Pancreas (tissue), 10 donors: ENCODE results near the gene CDX1. TPM values are rescaled to one million over a fixed set of nuclear protein-coding genes. Genes with fewer than 3 reads are reported as not detected.

Experiments
- ATAC-seq, 4 donors: fragments of 200-7000 bp; cut with Tn5 transposase; one replicate each; pipeline versions ENCODE4 v1.8.0 to v1.9.1; 2020; ENCODE audit warnings: mild to moderate bottlenecking in 4 of 4, moderate library complexity in 4 of 4
- DNase-seq, 6 donors: peaks; one replicate each; pipeline ENCODE4 v3.0.0-alpha.2; 2020
- FAIRE-seq: peaks from 2 replicates; lab custom pipeline; 2012; peaks lifted over from hg19 to GRCh38; lab: Jason Lieb, UNC
- H3K27ac ChIP-seq, 4 donors: fragments of 200-600 bp; sonication (generic); 1 replicate in 3 of 4; 2 replicates in 1 of 4; pipeline versions ENCODE4 v1.5.0 to v1.8.0; 2020
- H3K27me3 ChIP-seq, 4 donors: fragments of 200-600 bp; one replicate each; pipeline ENCODE4 v1.8.0; 2021
- H3K36me3 ChIP-seq, 3 donors: fragments of 200-600 bp; sonication (generic) in 1 of 3; one replicate each; pipeline versions ENCODE4 v1.5.0 to v1.8.0; 2020 to 2021
- H3K4me1 ChIP-seq, 3 donors: fragments of 200-600 bp; one replicate each; pipeline ENCODE4 v1.8.0; 2021
- H3K4me3 ChIP-seq, 4 donors: fragments of 200-600 bp; sonication (generic) in 2 of 4; one replicate each; pipeline versions ENCODE4 v1.5.0 to v1.8.0; 2020 to 2021
- H3K9me3 ChIP-seq, 4 donors: fragments of 200-600 bp; one replicate each; pipeline ENCODE4 v1.8.0; 2021
- WGBS, 2 donors: extraction: QIAGEN DNeasy Blood & Tissue Kit; methylation state at CpG; one replicate each; pipeline ENCODE4 v1.1.7; 2013; 5-methylcytosine and 5-hydroxymethylcytosine counted together
- intact Hi-C, 3 donors: fragments of 100-400 bp; cut with DNase I; formaldehyde crosslinking; loops; one replicate each; pipeline versions ENCODE4 v1.11.1 to v1.14.2; 2022
- polyA plus RNA-seq, 2 donors: library from polyadenylated mRNA; stranded (reverse); fragments of 200-250 nt; gene quantifications; one replicate each; pipeline ENCODE4 v1.2.3, GENCODE V29; 2013
- total RNA-seq, 6 donors: library from RNA; stranded (reverse); fragmentation: NEBNext Ultra II Directional in 4 of 6; extraction: Animal tissue kit (Norgen Biotek cat#: 25700) in 4 of 6; gene quantifications; one replicate each; pipeline versions ENCODE4 v1.2.1 to v1.2.4, GENCODE V29; 2021 to 2023
- TF ChIP-seq, protein P1 (sequence below), 4 donors: fragments of 200-600 bp; sonication (generic) in 3 of 4; IDR thresholded peaks; one replicate each; pipeline versions ENCODE4 v1.5.0 to v1.8.0; 2021; ENCODE audit warnings: antibody characterized with exemption in 4 of 4
- donor health status: healthy with polysubstance abuse.
- donor health status: DM: no; HTN: no; CAD: no; lungs with moderate emphysema.
- donor health status: DM: no; HTN: no; CAD: no.
- donor health status: control.
- donor health status: control.
- donor health status: Bipolar disorder and iron deficiency.
- donor health status: DM: yes; HTN: yes; CAD: no.
- donor health status: DM: no; HTN: no; CAD: no.
- donor health status: DM: no; HTN: no; CAD: no.
- donor health status: DM: yes; HTN: yes; CAD: no.

CDX1 gene
- total and polyA plus RNA-seq, 8 donors, result 0.13 to 0.19 (median 0.16) TPM; not detected in 5

DNA sequence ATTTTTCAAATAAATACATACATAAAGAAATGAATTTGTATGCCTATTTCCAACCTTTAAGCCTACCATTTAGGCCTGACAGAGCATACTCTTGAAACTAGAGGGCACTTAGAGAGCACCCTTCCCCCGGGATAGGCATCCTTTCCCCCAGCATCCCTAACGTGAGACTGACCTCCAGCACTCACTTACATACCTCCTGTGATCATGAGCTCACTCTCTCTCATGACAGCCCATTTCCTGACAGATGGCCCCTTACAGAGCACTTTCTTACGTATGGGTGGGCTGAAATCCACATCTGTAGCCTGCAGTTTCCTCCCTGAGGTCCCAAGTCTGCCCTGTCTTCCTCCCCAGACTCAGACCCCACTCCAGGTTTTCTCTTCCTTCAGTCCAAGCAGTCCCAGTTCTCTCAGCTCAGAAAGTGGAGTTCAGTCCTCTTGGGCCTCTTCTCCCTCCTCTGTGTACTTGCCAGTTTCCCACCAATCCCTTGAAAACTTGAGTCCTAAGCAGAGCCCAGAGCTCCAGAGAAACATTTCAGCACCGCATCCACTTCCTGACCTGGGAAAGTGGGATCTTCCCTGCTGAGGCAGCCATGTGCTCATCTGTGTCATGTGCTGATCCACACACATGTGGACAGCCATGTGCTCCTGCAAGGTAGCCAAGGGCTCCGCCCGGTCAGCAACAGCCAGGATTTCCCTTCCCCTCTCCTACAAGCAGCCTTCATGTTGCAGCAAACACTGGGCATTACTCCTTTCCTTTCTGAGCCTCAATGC lies 2.2 kb upstream of the CDX1 start:
- Histone ChIP-seq H3K4me3 (no peak overlapping the region), H3K27me3 (peaks cover 0 to 4% (median 0%) of the 10 kb centered on the region in 4 donors), H3K27ac (no peak overlapping the region), H3K9me3 (no peaks in the 10 kb centered on the region), H3K4me1 (no peaks in the 10 kb centered on the region), H3K36me3 (no peaks in the 10 kb centered on the region)
- FAIRE-seq (no peak), DNase-seq (no peak), ATAC-seq (no peak)
- intact Hi-C loops, result loop anchor here in 2 of 3 donors (5.0 to 10.0 kb wide), 2 partner anchors 53 to 270 kb away; no protein-coding TSS in a partner anchor
- 74 to 81% methylated on average over 6 of the region's 6 CpGs for WGBS, 2 donors
- TF ChIP-seq, protein P1, sequence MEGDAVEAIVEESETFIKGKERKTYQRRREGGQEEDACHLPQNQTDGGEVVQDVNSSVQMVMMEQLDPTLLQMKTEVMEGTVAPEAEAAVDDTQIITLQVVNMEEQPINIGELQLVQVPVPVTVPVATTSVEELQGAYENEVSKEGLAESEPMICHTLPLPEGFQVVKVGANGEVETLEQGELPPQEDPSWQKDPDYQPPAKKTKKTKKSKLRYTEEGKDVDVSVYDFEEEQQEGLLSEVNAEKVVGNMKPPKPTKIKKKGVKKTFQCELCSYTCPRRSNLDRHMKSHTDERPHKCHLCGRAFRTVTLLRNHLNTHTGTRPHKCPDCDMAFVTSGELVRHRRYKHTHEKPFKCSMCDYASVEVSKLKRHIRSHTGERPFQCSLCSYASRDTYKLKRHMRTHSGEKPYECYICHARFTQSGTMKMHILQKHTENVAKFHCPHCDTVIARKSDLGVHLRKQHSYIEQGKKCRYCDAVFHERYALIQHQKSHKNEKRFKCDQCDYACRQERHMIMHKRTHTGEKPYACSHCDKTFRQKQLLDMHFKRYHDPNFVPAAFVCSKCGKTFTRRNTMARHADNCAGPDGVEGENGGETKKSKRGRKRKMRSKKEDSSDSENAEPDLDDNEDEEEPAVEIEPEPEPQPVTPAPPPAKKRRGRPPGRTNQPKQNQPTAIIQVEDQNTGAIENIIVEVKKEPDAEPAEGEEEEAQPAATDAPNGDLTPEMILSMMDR (IDR thresholded peaks at IDR 0.05), result no peak

DNA sequence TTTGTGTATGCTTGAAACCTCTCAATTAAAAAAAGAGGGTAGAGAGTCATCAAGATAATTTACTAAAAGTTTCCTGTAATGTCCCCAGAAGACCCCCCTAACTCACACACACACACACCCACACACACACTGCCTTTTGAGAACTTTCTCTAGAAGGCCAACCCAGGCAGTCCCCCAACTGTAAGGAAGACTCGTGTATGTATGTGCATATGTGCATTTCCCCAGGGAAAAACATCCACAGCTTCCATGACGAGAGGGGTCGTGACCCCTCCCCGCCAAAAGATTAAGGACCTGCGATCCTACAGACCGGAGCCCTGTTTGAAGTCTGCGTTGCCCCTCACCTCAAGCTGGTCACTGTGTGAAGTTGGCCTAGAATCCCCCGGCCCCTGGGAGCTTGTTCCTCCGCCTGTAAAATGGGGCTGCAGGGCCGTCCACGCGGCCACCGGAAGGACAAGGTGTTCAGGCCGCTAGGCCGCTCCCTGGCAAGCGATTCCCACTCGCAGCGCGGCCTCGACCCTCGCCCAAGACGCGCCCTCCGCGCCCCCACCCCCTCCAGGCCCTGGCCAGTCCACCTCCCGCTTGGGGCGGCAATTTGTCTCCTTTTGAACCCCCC lies 435 bp upstream of the CDX1 start:
- Histone ChIP-seq H3K27ac (no peak overlapping the region), H3K27me3 (peaks cover 0 to 4% (median 0%) of the 10 kb centered on the region in 4 donors), H3K9me3 (no peaks in the 10 kb centered on the region), H3K36me3 (no peaks in the 10 kb centered on the region), H3K4me3 (no peak overlapping the region), H3K4me1 (no peaks in the 10 kb centered on the region)
- DNase-seq, result no peak
- intact Hi-C loops, result loop anchor here in 1 of 3 donors (10.0 kb wide), 1 partner anchor 269 kb away; no protein-coding TSS in a partner anchor
- FAIRE-seq, result no peak
- ATAC-seq, result no peak
- WGBS, 2 donors, result 74 to 75% methylated on average over 27 of the region's 27 CpGs
- TF ChIP-seq, protein P1 (IDR thresholded peaks at IDR 0.05), result no peak

DNA sequence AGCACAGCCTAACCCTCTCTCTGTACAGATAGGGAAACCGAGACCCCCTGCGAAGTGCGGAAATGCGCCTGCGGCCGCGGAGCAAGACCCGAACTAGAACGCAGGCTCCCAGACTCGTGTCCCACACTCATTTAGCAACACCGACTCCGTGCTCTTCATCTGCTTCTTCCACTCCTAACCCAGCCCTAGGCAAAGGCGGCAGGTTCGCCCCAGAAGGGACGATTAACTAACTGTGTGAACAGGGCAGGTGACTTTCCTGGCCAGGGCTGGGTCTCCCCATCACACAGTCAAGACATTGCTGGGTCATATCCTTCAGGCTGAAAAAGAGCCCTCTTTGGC lies 903 bp downstream of the CDX1 start:
- H3K27me3 ChIP-seq, result peaks cover 0 to 4% (median 0%) of the 10 kb centered on the region in 4 donors
- TF ChIP-seq, protein P1 (IDR thresholded peaks at IDR 0.05), result no peak
- intact Hi-C loops, result loop anchor here in 1 of 3 donors (10.0 kb wide), 1 partner anchor 267 kb away; no protein-coding TSS in a partner anchor
- WGBS, 2 donors, result 43 to 55% methylated on average over 15 of the region's 15 CpGs
- H3K27ac ChIP-seq, result no peak overlapping the region
- ATAC-seq (no peak), DNase-seq (no peak), FAIRE-seq (no peak)
- no peak overlapping the region for H3K4me3 ChIP-seq
- no peaks in the 10 kb centered on the region for H3K9me3 ChIP-seq
- H3K36me3 ChIP-seq, result no peaks in the 10 kb centered on the region
- H3K4me1 ChIP-seq, result no peaks in the 10 kb centered on the region

DNA sequence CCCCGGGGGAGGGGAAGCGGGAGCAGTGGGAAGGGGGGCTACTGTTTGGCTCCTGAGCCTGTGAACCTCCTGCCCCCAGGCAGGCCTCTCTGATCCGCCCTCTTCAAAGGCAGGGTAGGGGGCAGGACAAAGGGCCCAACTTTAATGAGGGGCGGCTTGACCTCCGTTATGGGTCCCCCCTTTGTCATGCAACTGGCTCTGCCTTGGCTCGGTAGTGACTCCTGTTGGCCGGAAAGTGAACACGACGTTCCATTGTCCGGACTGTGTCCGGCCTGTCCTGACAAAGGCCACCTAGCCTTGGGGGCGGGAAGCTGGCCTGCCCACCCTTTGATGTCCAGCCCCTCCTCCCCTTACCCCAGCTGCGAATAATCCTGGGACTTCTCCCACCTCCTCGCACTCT lies 1.3 kb downstream of the CDX1 start:
- FAIRE-seq (no peak), DNase-seq (no peak)

More for the DNA sequence above, 1.3 kb downstream of the CDX1 start:
- Histone ChIP-seq H3K36me3 (no peaks in the 10 kb centered on the region), H3K4me1 (no peaks in the 10 kb centered on the region), H3K27ac (no peak overlapping the region), H3K27me3 (peaks cover 0 to 4% (median 0%) of the 10 kb centered on the region in 4 donors), H3K9me3 (no peaks in the 10 kb centered on the region), H3K4me3 (no peak overlapping the region)
- no peak for ATAC-seq
- intact Hi-C loops, result loop anchor here in 1 of 3 donors (10.0 kb wide), 1 partner anchor 267 kb away; no protein-coding TSS in a partner anchor
- TF ChIP-seq, protein P1 (IDR thresholded peaks at IDR 0.05), result no peak
- WGBS, 2 donors, result 86 to 93% methylated on average over 14 of the region's 14 CpGs
